ENCODE results near the gene KCNMA1.

The KCNMA1 gene

DNA sequence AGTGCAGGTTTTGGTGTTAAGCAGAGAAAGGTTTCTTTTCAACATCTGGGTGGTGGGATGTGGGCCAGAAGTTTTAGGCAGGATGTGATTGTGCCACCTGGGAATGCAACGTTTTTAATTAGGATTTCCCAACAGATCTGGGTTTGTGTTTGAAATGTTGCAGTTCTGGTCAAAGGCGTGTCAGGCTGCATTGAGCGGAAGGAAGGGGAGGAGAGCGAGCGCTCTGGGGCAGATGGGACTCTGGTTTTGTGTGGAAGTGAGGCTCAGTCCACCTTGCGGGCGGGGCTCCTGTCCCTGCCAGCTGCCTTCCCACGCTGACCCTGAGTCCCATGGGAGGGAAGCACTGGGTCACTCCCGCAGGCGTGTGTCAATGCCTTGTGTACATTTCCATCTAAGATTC lies 767.7 kb downstream of the KCNMA1 start:
- H2BK120ac ChIP-seq (ENCODE audit: low read depth, low read length), result no peak overlapping the region
- no peak overlapping the region for H2BK15ac ChIP-seq (ENCODE audit: low read length)
- no peak overlapping the region for H2BK12ac ChIP-seq (ENCODE audit: low read length)
- H3K4me1 ChIP-seq (ENCODE audit: control insufficient read depth in 2 of 2, insufficient read depth in 1 of 2, low read depth in 1 of 2, low read length in 2 of 2), result peaks cover 0 to 2% of the 10 kb centered on the region in 2 donors
- H3K4ac ChIP-seq (ENCODE audit: low read length), result no peak overlapping the region
- no peak overlapping the region for H4K91ac ChIP-seq (ENCODE audit: low read depth, low read length, poor library complexity)
- no peak overlapping the region for H3K27ac ChIP-seq (replicated peaks; ENCODE audit: low read length)
- H2AFZ ChIP-seq (ENCODE audit: low read length), result no peak overlapping the region
- no peaks in the 10 kb centered on the region for H3K79me1 ChIP-seq (ENCODE audit: low read depth, low read length)
- no peaks in the 10 kb centered on the region for H3K9me3 ChIP-seq (replicated peaks in 1 of 2; ENCODE audit: control insufficient read depth in 2 of 2, insufficient read depth in 1 of 2, low read depth in 1 of 2, low read length in 2 of 2)
- H3K36me3 ChIP-seq (replicated peaks in 1 of 2; ENCODE audit: control insufficient read depth in 2 of 2, insufficient read depth in 2 of 2, low read length in 2 of 2), result no peaks in the 10 kb centered on the region
- no peak overlapping the region for H3K14ac ChIP-seq (ENCODE audit: low read length)
- no CpG with 5 or more reads among the region's 10 CpGs for WGBS, 2 donors (ENCODE audit: extremely low coverage in 2 of 2, insufficient read length in 2 of 2, insufficient replicate concordance in 1 of 2)
- no peak overlapping the region for H3K4me2 ChIP-seq (ENCODE audit: insufficient read depth, low read length, poor library complexity, severe bottlenecking)
- no peak overlapping the region for H3K4me3 ChIP-seq (ENCODE audit: low read length in 2 of 2)
- H4K8ac ChIP-seq (ENCODE audit: low read depth, low read length), result no peak overlapping the region
- no peak overlapping the region for H2BK5ac ChIP-seq (ENCODE audit: low read length)
- no peak overlapping the region for H3K23ac ChIP-seq (ENCODE audit: low read depth, low read length, poor library complexity)
- DNase-seq (ENCODE audit: low spot score), result no peak
- no peak overlapping the region for H3K9ac ChIP-seq (ENCODE audit: low read depth, low read length, poor library complexity)
- H2AK5ac ChIP-seq (ENCODE audit: low read depth, low read length), result no peak overlapping the region
- H3K18ac ChIP-seq (ENCODE audit: low read length), result no peak overlapping the region
- no peaks in the 10 kb centered on the region for H3K27me3 ChIP-seq (ENCODE audit: control insufficient read depth in 3 of 3, insufficient read depth in 3 of 3, low read depth in 1 of 3, low read length in 3 of 3)

DNA sequence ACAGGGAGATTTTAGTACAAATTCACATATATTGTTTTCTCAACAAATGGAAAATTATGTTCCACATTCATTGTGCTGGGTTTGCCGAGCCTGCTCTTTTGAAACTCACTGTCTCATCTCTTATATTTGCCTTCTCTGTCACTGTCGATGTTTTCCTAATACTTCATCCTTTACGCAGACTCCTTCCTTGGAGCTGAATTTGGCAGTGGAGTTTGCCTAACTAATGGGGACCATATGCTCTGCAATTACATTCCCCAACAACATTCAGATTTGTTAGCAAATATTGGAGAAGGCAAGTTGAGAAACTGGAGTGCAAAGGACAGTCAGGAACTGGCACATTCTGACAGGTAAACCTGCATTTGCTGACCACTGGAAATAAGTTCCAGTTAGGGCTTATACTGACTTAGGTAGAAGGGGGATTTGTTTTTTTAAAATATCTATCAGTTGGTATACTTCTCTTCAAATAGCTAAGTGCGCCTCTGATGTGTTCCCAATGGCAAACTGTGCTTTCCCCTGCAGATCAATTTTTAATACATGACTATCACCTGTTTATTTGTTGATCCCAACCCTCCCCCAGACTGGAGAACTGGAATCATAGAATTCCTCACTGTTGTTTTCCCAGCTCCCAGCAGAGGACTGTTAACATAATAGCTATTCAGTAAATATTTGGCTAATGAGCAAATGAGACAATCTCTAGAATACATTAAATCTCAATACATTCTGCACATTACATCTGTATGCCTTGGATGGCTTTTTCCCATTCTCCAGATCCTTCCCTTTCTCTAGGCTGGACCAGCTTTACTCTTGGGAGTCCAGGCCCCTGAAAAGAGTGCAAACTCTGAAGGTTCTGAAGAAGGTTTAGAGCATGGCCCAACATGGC lies 769.3 kb downstream of the KCNMA1 start:
- no peak overlapping the region for H3K4me2 ChIP-seq (ENCODE audit: insufficient read depth, low read length, poor library complexity, severe bottlenecking)
- H3K27me3 ChIP-seq (ENCODE audit: control insufficient read depth in 3 of 3, insufficient read depth in 3 of 3, low read depth in 1 of 3, low read length in 3 of 3), result no peaks in the 10 kb centered on the region
- H2AFZ ChIP-seq (ENCODE audit: low read length), result no peak overlapping the region
- no peak for DNase-seq (ENCODE audit: low spot score)
- no peak overlapping the region for H2AK5ac ChIP-seq (ENCODE audit: low read depth, low read length)
- H3K9me3 ChIP-seq (replicated peaks in 1 of 2; ENCODE audit: control insufficient read depth in 2 of 2, insufficient read depth in 1 of 2, low read depth in 1 of 2, low read length in 2 of 2), result no peaks in the 10 kb centered on the region
- no peak overlapping the region for H3K23ac ChIP-seq (ENCODE audit: low read depth, low read length, poor library complexity)
- no peak overlapping the region for H3K4me3 ChIP-seq (ENCODE audit: low read length in 2 of 2)
- no peak overlapping the region for H3K18ac ChIP-seq (ENCODE audit: low read length)
- no peaks in the 10 kb centered on the region for H3K79me1 ChIP-seq (ENCODE audit: low read depth, low read length)
- no peak overlapping the region for H2BK120ac ChIP-seq (ENCODE audit: low read depth, low read length)
- H3K4me1 ChIP-seq (ENCODE audit: control insufficient read depth in 2 of 2, insufficient read depth in 1 of 2, low read depth in 1 of 2, low read length in 2 of 2), result no peaks in the 10 kb centered on the region
- H2BK12ac ChIP-seq (ENCODE audit: low read length), result no peak overlapping the region
- H2BK5ac ChIP-seq (ENCODE audit: low read length), result no peak overlapping the region
- WGBS, 2 donors (ENCODE audit: extremely low coverage in 2 of 2, insufficient read length in 2 of 2, insufficient replicate concordance in 1 of 2), result no CpG with 5 or more reads among the region's 4 CpGs
- no peak overlapping the region for H2BK15ac ChIP-seq (ENCODE audit: low read length)
- H3K27ac ChIP-seq (replicated peaks; ENCODE audit: low read length), result no peak overlapping the region
- H4K91ac ChIP-seq (ENCODE audit: low read depth, low read length, poor library complexity), result no peak overlapping the region
- H3K9ac ChIP-seq (ENCODE audit: low read depth, low read length, poor library complexity), result no peak overlapping the region
- H3K4ac ChIP-seq (ENCODE audit: low read length), result no peak overlapping the region
- H4K8ac ChIP-seq (ENCODE audit: low read depth, low read length), result no peak overlapping the region
- H3K36me3 ChIP-seq (replicated peaks in 1 of 2; ENCODE audit: control insufficient read depth in 2 of 2, insufficient read depth in 2 of 2, low read length in 2 of 2), result no peaks in the 10 kb centered on the region
- no peak overlapping the region for H3K14ac ChIP-seq (ENCODE audit: low read length)

DNA sequence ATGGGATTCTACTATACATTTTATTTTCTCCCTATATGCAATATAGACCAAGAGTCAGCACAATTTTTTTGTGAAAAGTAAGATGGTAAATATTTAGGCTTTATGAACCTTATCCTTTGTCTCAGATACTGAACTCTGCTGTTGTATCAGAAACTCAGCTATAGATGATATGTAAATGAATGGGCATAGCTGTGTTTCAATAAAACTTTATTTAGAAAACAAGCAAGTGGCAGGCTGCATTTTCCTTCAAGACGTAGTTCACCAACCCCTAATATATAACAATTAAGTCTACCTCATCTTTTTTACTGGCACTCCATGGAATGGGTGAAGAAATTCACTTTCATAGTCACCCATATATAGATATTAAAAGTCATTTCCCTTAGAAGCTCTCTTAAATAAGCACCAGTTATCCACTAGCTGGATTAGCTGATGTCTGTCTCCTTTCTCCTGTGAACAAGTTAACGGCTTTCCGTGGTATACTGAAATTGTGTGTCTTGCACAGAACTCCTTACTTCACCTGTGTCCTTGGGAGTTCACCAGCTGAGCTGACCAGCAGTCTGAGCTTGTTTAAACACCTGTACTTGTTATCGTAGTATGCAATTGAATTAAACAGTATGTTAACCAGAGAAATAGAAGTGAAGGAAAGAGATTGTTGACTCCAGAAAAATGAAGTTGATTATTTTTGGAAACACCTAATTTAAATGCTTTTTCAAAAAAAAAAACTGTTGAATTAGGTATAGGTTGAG lies 770.6 kb downstream of the KCNMA1 start:
- Histone ChIP-seq H4K91ac (ENCODE audit: low read depth, low read length, poor library complexity) (no peak overlapping the region), H3K4me3 (ENCODE audit: low read length in 2 of 2) (no peak overlapping the region), H4K8ac (ENCODE audit: low read depth, low read length) (no peak overlapping the region), H3K4ac (ENCODE audit: low read length) (no peak overlapping the region), H3K27me3 (ENCODE audit: control insufficient read depth in 3 of 3, insufficient read depth in 3 of 3, low read depth in 1 of 3, low read length in 3 of 3) (no peaks in the 10 kb centered on the region), H3K9me3 (replicated peaks in 1 of 2; ENCODE audit: control insufficient read depth in 2 of 2, insufficient read depth in 1 of 2, low read depth in 1 of 2, low read length in 2 of 2) (no peaks in the 10 kb centered on the region), H2BK15ac (ENCODE audit: low read length) (no peak overlapping the region), H3K18ac (ENCODE audit: low read length) (no peak overlapping the region), H2BK5ac (ENCODE audit: low read length) (no peak overlapping the region), H3K79me1 (ENCODE audit: low read depth, low read length) (no peaks in the 10 kb centered on the region), H3K36me3 (replicated peaks in 1 of 2; ENCODE audit: control insufficient read depth in 2 of 2, insufficient read depth in 2 of 2, low read length in 2 of 2) (no peaks in the 10 kb centered on the region), H2BK12ac (ENCODE audit: low read length) (no peak overlapping the region), H3K4me2 (ENCODE audit: insufficient read depth, low read length, poor library complexity, severe bottlenecking) (no peak overlapping the region), H2BK120ac (ENCODE audit: low read depth, low read length) (no peak overlapping the region), H2AK5ac (ENCODE audit: low read depth, low read length) (no peak overlapping the region), H2AFZ (ENCODE audit: low read length) (no peak overlapping the region), H3K23ac (ENCODE audit: low read depth, low read length, poor library complexity) (no peak overlapping the region), H3K27ac (replicated peaks; ENCODE audit: low read length) (no peak overlapping the region), H3K9ac (ENCODE audit: low read depth, low read length, poor library complexity) (no peak overlapping the region), H3K14ac (ENCODE audit: low read length) (no peak overlapping the region), H3K4me1 (ENCODE audit: control insufficient read depth in 2 of 2, insufficient read depth in 1 of 2, low read depth in 1 of 2, low read length in 2 of 2) (no peaks in the 10 kb centered on the region)
- WGBS, 2 donors (ENCODE audit: extremely low coverage in 2 of 2, insufficient read length in 2 of 2, insufficient replicate concordance in 1 of 2), result no CpG with 5 or more reads among the region's 4 CpGs
- DNase-seq (ENCODE audit: low spot score), result no peak

- H2BK15ac ChIP-seq (ENCODE audit: low read length), result no peak overlapping the region
- H3K4me2 ChIP-seq (ENCODE audit: insufficient read depth, low read length, poor library complexity, severe bottlenecking), result no peak overlapping the region
- H3K18ac ChIP-seq (ENCODE audit: low read length), result no peak overlapping the region
- no peak overlapping the region for H2AK5ac ChIP-seq (ENCODE audit: low read depth, low read length)
- H3K27me3 ChIP-seq (ENCODE audit: control insufficient read depth in 3 of 3, insufficient read depth in 3 of 3, low read depth in 1 of 3, low read length in 3 of 3), result no peaks in the 10 kb centered on the region
- H2AFZ ChIP-seq (ENCODE audit: low read length), result no peak overlapping the region
- H2BK5ac ChIP-seq (ENCODE audit: low read length), result no peak overlapping the region
- H3K79me1 ChIP-seq (ENCODE audit: low read depth, low read length), result no peaks in the 10 kb centered on the region
- no peak overlapping the region for H3K27ac ChIP-seq (replicated peaks; ENCODE audit: low read length)
- no peak overlapping the region for H2BK12ac ChIP-seq (ENCODE audit: low read length)
- H3K4me1 ChIP-seq (ENCODE audit: control insufficient read depth in 2 of 2, insufficient read depth in 1 of 2, low read depth in 1 of 2, low read length in 2 of 2), result no peaks in the 10 kb centered on the region
- no peak overlapping the region for H3K4ac ChIP-seq (ENCODE audit: low read length)
- H4K91ac ChIP-seq (ENCODE audit: low read depth, low read length, poor library complexity), result no peak overlapping the region
- no peak overlapping the region for H2BK120ac ChIP-seq (ENCODE audit: low read depth, low read length)
- H3K4me3 ChIP-seq (ENCODE audit: low read length in 2 of 2), result no peak overlapping the region
- no peak overlapping the region for H3K23ac ChIP-seq (ENCODE audit: low read depth, low read length, poor library complexity)
- DNase-seq (ENCODE audit: low spot score), result no peak
- no CpG with 5 or more reads among the region's 1 CpG for WGBS, 2 donors (ENCODE audit: extremely low coverage in 2 of 2, insufficient read length in 2 of 2, insufficient replicate concordance in 1 of 2)
- no peak overlapping the region for H4K8ac ChIP-seq (ENCODE audit: low read depth, low read length)
- H3K14ac ChIP-seq (ENCODE audit: low read length), result no peak overlapping the region
- no peaks in the 10 kb centered on the region for H3K36me3 ChIP-seq (replicated peaks in 1 of 2; ENCODE audit: control insufficient read depth in 2 of 2, insufficient read depth in 2 of 2, low read length in 2 of 2)
- H3K9ac ChIP-seq (ENCODE audit: low read depth, low read length, poor library complexity), result no peak overlapping the region
- H3K9me3 ChIP-seq (replicated peaks in 1 of 2; ENCODE audit: control insufficient read depth in 2 of 2, insufficient read depth in 1 of 2, low read depth in 1 of 2, low read length in 2 of 2), result no peaks in the 10 kb centered on the region
Observed at GRCh38 chr10:76864922-76865321, 772.7 kb downstream of the KCNMA1 start.

All from neuronal stem cell (in vitro differentiated cells).